Activated naive CD4-positive, alpha-beta T cell treated with anti-CD3 and anti-CD28 coated beads, Interleukin-2, amount 10 ng/mL, durations not matched to agents 7 days and 5 days (primary cell): Measurements from ENCODE around the gene CTNNA3.
"Not testable (repeated sequence)": the region's sequence is repeated elsewhere in the genome, so short reads cannot be mapped to it uniquely, and the experiment has no call there.

Source experiments
- CTCF ChIA-PET: fragments of 350-600 bp; sonication (Branson Sonifier 250); formaldehyde crosslinking; loops from one replicate; lab custom pipeline; 2021; ENCODE audit warnings: antibody characterized with exemption; lab: Charles Lee
- DNase-seq: peaks from one replicate; pipeline ENCODE4 v3.0.0-alpha.2; 2020
- H3K27ac Mint-ChIP-seq: one replicate; pipeline ENCODE4 v1.8.0; 2021; ENCODE audit warnings: mild to moderate bottlenecking, moderate library complexity, mixed read lengths
- H3K27me3 Mint-ChIP-seq: one replicate; pipeline ENCODE4 v1.8.0; 2021; ENCODE audit warnings: mild to moderate bottlenecking, mixed read lengths
- H3K36me3 Mint-ChIP-seq: one replicate; pipeline ENCODE4 v1.8.0; 2021; ENCODE audit warnings: mixed read lengths
- H3K4me1 Mint-ChIP-seq: one replicate; pipeline ENCODE4 v1.8.0; 2021; ENCODE audit warnings: mixed read lengths
- H3K4me3 Mint-ChIP-seq: one replicate; pipeline ENCODE4 v1.8.0; 2021; ENCODE audit warnings: mild to moderate bottlenecking, moderate library complexity, mixed read lengths
- H3K9me3 Mint-ChIP-seq: one replicate; pipeline ENCODE4 v1.8.0; 2021; ENCODE audit warnings: mixed read lengths

Gene CTNNA3

DNA sequence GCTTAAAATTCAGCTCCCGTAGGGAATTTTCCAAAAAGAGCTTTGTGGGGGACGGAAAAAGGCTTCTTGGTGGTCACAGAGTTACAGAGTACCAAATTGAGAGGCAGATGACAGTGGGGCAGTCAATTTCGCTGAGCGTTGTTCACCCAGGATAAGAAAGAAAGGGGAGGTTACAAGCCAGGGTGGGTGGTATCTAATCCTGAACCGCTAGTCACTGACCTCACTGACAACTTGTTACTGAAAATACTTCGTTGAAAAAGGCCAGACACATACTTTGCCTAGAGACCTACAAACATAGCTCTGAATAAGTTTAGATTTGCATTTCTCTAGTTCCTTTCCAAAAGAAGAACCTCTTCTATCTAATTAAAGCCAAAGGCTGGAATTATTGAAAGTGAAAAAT, at the start of gene CTNNA3:
Gene CTNNA3 (minus strand): TSS at position 167 of the 400 bp plus-strand sequence.
- peaks cover 12% of the 10 kb centered on the region for H3K4me1 Mint-ChIP-seq
- H3K4me3 Mint-ChIP-seq = no peak within 1 kb of the TSS
- no peak for DNase-seq
- H3K9me3 Mint-ChIP-seq = no peaks in the 10 kb centered on the region
- H3K27ac Mint-ChIP-seq = no peak within 1 kb of the TSS
- CTCF ChIA-PET = interaction anchor here (0.6 to 4.8 kb wide), 3 partner anchors 16 to 83 kb away, joined by 3 to 195 read pairs (median 3); no protein-coding TSS in a partner anchor
- peaks cover 23% of the 10 kb centered on the region for H3K27me3 Mint-ChIP-seq
- H3K36me3 Mint-ChIP-seq = peaks cover 1% of the 10 kb centered on the region

DNA sequence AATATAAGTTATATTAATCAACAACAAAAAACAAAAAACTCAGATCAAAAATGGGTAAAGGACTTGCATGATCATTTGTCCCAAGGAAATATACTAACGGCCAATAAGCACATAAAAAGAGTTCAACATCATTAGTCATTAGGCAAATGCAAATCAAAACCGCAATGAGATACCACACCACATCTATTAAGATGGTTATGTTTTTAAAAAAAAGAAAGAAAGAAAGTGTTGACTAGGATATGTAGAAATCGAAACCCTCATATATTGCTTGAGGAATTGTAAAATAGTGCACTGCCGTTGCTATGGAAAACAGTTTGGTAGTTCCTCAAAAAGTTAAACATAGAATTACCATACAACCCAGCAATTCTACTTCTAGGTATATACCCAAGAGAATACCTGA, 39.4 kb upstream of the CTNNA3 start:
- H3K9me3 Mint-ChIP-seq = no peaks in the 10 kb centered on the region
- no peaks in the 10 kb centered on the region for H3K4me1 Mint-ChIP-seq
- CTCF ChIA-PET = no interaction called here
- no peaks in the 10 kb centered on the region for H3K36me3 Mint-ChIP-seq
- no peak for DNase-seq
- H3K27me3 Mint-ChIP-seq = no peaks in the 10 kb centered on the region
- no peak overlapping the region for H3K4me3 Mint-ChIP-seq
- no peak overlapping the region for H3K27ac Mint-ChIP-seq

DNA sequence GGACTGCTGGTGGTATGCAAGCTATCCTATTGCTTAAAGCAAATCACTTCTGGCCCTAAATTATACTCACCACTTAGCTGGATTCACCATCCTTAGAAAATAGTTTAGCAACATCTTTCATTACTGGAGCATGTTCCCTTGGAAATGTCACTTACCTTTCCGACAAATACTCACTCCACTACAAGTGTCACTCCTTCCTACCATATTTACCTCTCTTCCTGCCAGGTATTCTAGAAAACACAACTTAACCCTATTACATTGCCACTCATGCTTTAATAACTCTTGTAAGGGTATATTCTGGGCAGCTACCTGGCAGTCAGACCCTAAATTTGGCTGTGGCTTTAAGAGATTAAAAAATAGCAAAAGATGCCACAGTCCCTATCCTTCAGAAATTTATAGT, 37.5 kb upstream of the CTNNA3 start:
- CTCF ChIA-PET = no interaction called here

DNA sequence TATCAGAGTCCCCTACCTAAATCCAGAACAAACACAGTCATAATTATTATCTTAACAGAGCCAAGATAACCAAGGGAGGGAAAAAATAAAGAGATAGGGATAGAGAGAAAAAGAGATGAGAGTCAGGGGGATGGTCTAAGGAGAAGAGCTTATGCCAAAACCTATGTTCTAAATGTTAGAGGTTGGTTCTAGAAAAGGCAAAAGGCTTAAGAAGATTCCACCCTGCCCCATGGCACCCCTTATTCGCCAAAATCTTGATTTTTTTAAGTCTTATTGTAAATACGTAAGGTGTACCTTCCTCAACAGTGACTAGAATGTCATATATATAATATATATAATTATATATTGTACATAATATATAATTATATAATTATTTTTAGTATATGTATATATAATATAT, 29.6 kb upstream of the CTNNA3 start:
- H3K4me1 Mint-ChIP-seq = no peaks in the 10 kb centered on the region
- no peak overlapping the region for H3K27ac Mint-ChIP-seq
- H3K36me3 Mint-ChIP-seq = no peaks in the 10 kb centered on the region
- CTCF ChIA-PET = no interaction called here
- no peaks in the 10 kb centered on the region for H3K27me3 Mint-ChIP-seq
- H3K4me3 Mint-ChIP-seq = no peak overlapping the region
- DNase-seq = no peak
- H3K9me3 Mint-ChIP-seq = no peaks in the 10 kb centered on the region

More for the DNA sequence above, 37.5 kb upstream of the CTNNA3 start:
- DNase-seq = no peak
- H3K27me3 Mint-ChIP-seq = no peaks in the 10 kb centered on the region
- no peaks in the 10 kb centered on the region for H3K9me3 Mint-ChIP-seq
- no peak overlapping the region for H3K27ac Mint-ChIP-seq
- no peaks in the 10 kb centered on the region for H3K36me3 Mint-ChIP-seq
- H3K4me3 Mint-ChIP-seq = no peak overlapping the region
- no peaks in the 10 kb centered on the region for H3K4me1 Mint-ChIP-seq

DNA sequence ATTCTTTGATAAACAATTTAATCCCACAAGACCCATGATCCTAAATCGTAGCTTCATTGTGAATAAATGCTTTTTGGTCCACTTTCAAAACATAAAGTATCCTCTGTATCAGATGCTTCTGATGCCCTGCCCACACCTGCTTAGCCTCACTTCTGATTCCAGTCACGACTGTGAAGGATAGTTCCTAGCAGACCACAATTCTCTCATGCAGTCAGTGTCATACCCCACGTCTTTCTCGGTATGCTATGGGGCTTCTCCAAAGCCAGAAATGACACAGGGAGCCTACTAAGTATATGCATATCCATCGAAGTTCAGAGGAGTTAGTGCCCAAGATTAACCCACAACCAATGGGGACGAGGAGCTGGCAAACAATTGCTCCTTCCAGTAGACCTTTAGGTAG, 27.6 kb upstream of the CTNNA3 start:
- CTCF ChIA-PET = interaction anchor here (0.7 kb wide), 1 partner anchor 65 kb away, joined by 3 read pairs; no protein-coding TSS in a partner anchor
- Mint-ChIP-seq H3K36me3 (no peaks in the 10 kb centered on the region), H3K4me3 (no peak overlapping the region), H3K9me3 (no peaks in the 10 kb centered on the region), H3K27me3 (no peaks in the 10 kb centered on the region), H3K4me1 (no peaks in the 10 kb centered on the region), H3K27ac (no peak overlapping the region)
- no peak for DNase-seq

DNA sequence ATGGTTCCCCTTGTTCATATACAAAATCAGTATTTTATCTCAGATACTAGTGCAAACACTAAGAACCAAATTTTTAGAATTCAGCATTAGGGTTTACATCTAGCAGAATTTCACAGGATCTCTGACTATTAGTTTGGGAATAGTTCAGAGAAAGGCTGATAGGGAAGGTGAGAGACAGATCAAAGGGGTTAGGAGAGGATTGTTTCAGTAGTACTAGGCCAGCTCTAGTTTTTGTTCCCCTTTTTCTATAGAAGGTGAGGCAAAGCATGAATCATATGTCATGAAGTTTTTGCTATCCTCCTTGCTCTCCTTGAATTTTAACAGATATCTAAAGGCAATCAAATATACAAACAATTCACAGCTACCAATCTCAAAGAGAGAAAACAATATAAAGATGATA, 26.1 kb upstream of the CTNNA3 start:
- H3K27ac Mint-ChIP-seq = no peak overlapping the region
- no peaks in the 10 kb centered on the region for H3K27me3 Mint-ChIP-seq
- H3K4me3 Mint-ChIP-seq = no peak overlapping the region
- CTCF ChIA-PET = no interaction called here
- H3K4me1 Mint-ChIP-seq = no peaks in the 10 kb centered on the region
- no peaks in the 10 kb centered on the region for H3K36me3 Mint-ChIP-seq
- no peak for DNase-seq
- no peaks in the 10 kb centered on the region for H3K9me3 Mint-ChIP-seq

DNA sequence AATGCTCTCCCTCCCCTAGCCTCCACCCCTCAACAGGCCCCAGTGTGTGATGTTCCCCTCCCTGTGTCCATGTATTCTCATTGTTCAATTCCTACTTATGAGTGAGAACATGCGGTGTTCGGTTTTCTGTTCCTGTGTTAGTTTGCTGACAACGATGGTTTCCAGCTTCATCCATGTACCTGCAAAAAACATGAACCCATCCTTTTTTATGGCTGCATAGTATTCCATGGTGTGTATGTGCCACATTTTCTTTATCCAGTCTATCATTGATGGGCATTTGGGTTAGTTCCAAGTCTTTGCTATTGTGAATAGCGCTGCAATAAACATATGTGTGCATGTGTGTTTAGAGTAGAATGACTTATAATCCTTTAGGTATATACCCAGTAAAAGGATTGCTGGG, 20.5 kb upstream of the CTNNA3 start:
- H3K27me3 Mint-ChIP-seq, H3K36me3 Mint-ChIP-seq, DNase-seq, H3K27ac Mint-ChIP-seq, H3K9me3 Mint-ChIP-seq, H3K4me3 Mint-ChIP-seq, CTCF ChIA-PET, H3K4me1 Mint-ChIP-seq: not testable (repeated sequence)

DNA sequence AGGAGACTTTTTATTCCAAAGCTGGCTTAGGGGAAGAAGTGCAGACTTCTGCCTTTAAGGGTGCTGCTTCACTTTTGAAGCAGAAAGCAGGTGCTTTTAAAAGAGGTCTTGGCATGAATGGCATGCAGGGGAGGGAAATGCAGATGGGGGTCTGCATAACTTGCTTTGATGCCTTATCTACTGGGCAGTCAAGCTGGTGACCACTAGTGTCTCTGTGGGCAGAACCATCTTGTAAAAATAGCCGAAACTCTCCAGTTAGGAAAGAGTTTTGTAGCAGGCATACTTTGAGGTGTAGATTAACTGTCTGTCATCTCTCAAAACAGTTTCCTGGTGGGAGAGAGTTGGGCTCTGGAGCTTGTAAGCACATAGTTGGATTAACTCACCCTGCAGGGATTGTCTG, 9.9 kb upstream of the CTNNA3 start:
- Mint-ChIP-seq H3K4me1 (no peaks in the 10 kb centered on the region), H3K36me3 (no peaks in the 10 kb centered on the region), H3K27ac (no peak overlapping the region), H3K27me3 (no peaks in the 10 kb centered on the region), H3K4me3 (no peak overlapping the region), H3K9me3 (peaks cover 3% of the 10 kb centered on the region)
- CTCF ChIA-PET = no interaction called here
- DNase-seq = no peak

DNA sequence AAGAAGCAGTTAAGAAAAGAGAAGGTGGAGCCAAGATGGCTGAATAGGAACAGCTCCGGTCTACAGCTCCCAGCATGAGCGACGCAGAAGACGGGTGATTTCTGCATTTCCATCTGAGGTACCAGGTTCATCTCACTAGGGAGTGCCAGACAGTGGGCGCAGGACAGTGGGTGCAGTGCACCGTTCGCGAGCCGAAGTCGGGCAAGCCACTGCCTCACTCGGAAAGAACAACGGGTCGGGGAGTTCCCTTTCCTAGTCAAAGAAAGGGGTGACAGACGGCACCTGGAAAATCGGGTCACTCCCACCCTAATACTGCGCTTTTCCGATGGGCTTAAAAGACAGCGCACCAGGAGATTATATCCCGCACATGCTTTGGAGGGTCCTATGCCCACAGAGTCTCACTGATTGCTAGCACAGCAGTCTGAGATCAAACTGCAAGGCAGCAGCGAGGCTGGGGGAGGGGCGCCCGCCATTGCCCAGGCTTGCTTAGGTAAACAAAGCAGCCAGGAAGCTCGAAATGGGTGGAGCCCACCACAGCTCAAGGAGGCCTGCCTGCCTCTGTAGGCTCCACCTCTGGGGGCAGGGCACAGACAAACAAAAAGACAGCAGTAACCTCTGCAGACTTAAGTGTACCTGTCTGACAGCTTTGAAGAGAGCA, 3.7 kb upstream of the CTNNA3 start:
- H3K27me3 Mint-ChIP-seq = peaks cover 23% of the 10 kb centered on the region
- H3K4me1 Mint-ChIP-seq = peaks cover 12% of the 10 kb centered on the region
- not testable (repeated sequence) for H3K9me3 Mint-ChIP-seq, DNase-seq, H3K36me3 Mint-ChIP-seq, H3K27ac Mint-ChIP-seq, H3K4me3 Mint-ChIP-seq
- CTCF ChIA-PET = interaction anchor here (1.7 kb wide), 1 partner anchor 80 kb away, joined by 7 read pairs; no protein-coding TSS in a partner anchor

DNA sequence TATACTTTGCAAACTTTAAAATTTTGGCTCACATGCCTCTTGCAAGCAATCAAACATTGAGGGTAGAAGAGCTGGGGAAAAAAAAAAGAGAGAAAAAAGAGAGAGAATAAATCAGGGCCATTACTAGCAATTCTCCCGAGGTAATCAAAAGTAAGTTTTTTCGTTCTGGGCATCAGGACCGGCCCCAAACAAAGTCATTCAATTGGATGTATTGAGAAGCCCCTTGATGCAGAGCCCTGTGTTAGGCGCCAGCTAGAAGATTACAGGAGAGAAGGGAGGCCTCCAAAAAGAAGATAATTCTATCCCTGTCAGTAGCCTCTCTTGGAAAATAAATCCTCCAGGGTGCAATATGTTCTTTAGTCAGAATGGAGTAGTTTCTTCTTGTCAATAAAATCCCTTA, 2.2 kb upstream of the CTNNA3 start:
- Mint-ChIP-seq H3K27ac (no peak overlapping the region), H3K4me1 (peaks cover 12% of the 10 kb centered on the region), H3K27me3 (peaks cover 23% of the 10 kb centered on the region)

DNA sequence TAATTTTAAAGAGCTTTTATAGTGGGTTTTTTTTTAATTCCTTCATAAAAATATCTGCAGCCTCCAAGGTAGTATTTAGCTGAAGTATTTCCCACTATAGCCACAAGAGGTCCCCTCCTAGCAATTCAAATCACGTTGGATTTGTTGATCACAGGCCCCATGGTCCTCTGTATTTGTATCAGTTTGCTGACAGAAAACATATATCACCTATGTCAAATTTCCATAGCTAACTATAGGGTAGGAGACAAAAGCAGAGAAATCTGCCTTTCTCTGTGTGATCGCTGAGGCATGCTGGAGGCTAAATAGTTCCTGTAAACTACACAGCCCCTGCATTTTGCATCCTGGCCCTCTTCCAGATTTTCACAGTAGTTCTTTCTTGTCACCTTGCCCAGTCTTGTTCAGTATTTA, 1.7 kb upstream of the CTNNA3 start:
- H3K4me1 Mint-ChIP-seq = peaks cover 12% of the 10 kb centered on the region
- no peak overlapping the region for H3K4me3 Mint-ChIP-seq
- CTCF ChIA-PET = interaction anchor here (0.6 to 4.8 kb wide), 19 partner anchors 10 to 458 kb away, joined by 3 to 195 read pairs (median 4); no protein-coding TSS in a partner anchor
- peak; percentile 34 for DNase-seq
- peaks cover 2% of the 10 kb centered on the region for H3K9me3 Mint-ChIP-seq
- H3K27ac Mint-ChIP-seq = no peak overlapping the region
- peaks cover 1% of the 10 kb centered on the region for H3K36me3 Mint-ChIP-seq
- peaks cover 23% of the 10 kb centered on the region for H3K27me3 Mint-ChIP-seq

More for the DNA sequence above, 2.2 kb upstream of the CTNNA3 start:
- H3K4me3 Mint-ChIP-seq = no peak overlapping the region
- peaks cover 2% of the 10 kb centered on the region for H3K9me3 Mint-ChIP-seq
- no peak for DNase-seq
- CTCF ChIA-PET = interaction anchor here (0.6 to 4.8 kb wide), 10 partner anchors 10 to 130 kb away, joined by 3 to 195 read pairs (median 4); no protein-coding TSS in a partner anchor
- H3K36me3 Mint-ChIP-seq = peaks cover 1% of the 10 kb centered on the region

DNA sequence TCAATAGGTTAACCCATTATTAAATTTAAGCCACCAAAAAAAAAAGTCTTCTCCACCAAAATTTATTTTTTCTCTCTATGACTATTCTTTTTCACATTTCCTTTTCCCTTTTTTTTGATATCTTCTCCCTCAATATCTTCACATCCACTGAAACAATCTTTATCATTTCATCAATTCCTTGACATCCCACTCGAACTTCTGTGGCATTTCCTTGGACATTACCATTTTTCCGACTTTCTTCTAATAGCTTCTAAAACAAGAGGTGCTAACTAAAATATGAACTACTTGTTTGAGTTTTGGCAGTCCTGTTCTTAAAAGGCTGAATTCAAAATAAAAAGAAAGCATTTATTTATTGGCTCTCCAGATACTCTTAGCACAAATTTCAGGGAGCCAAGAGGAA, 684 bp upstream of the CTNNA3 start:
- no peak for DNase-seq
- no peak overlapping the region for H3K4me3 Mint-ChIP-seq
- peaks cover 1% of the 10 kb centered on the region for H3K36me3 Mint-ChIP-seq
- no peak overlapping the region for H3K27ac Mint-ChIP-seq
- H3K4me1 Mint-ChIP-seq = peaks cover 12% of the 10 kb centered on the region
- H3K27me3 Mint-ChIP-seq = peaks cover 23% of the 10 kb centered on the region
- H3K9me3 Mint-ChIP-seq = no peaks in the 10 kb centered on the region
- CTCF ChIA-PET = interaction anchor here (0.6 to 4.8 kb wide), 9 partner anchors 11 to 176 kb away, joined by 3 to 195 read pairs (median 4); no protein-coding TSS in a partner anchor

DNA sequence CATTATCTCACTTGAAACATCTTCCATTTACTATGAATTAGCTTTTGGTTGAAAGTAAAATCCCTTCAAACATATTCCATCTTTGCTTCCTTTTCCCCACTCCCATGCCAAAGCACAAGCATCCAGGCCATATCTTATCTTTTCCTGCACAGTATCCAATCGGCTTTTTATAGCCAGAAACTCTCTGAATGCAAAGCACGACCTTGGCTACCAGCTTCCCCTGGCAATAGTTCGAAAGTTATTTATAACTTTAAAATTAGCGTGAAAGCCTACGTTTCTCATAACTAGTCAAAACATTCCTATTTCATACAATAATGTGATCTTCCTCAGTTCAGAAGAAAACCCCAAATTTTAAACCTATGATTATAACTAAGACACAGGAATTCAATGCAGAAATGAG, 440 bp downstream of the CTNNA3 start:
- DNase-seq = no peak
- H3K36me3 Mint-ChIP-seq = peaks cover 1% of the 10 kb centered on the region
- H3K27ac Mint-ChIP-seq = no peak overlapping the region
- peaks cover 23% of the 10 kb centered on the region for H3K27me3 Mint-ChIP-seq
- CTCF ChIA-PET = interaction anchor here (4.8 kb wide), 1 partner anchor 84 kb away, joined by 195 read pairs; no protein-coding TSS in a partner anchor
- H3K4me3 Mint-ChIP-seq = no peak overlapping the region
- peaks cover 12% of the 10 kb centered on the region for H3K4me1 Mint-ChIP-seq
- no peaks in the 10 kb centered on the region for H3K9me3 Mint-ChIP-seq

DNA sequence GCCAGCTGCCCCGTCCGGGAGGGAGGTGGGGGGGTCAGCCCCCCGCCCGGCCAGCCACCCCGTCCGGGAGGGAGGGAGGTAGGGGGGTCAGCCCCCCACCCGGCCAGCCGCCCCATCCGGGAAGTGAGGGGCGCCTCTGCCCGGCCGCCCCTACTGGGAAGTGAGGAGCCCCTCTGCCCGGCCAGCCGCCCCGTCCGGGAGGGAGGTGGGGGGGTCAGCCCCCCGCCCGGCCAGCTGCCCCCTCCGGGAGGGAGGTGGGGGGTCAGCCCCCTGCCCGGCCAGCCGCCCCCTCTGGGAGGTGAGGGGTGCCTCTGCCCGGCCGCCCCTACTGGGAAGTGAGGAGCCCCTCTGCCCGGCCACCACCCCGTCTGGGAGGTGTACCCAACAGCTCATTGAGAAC, 4.1 kb downstream of the CTNNA3 start:
- H3K4me1 Mint-ChIP-seq, DNase-seq, H3K9me3 Mint-ChIP-seq, CTCF ChIA-PET, H3K36me3 Mint-ChIP-seq, H3K4me3 Mint-ChIP-seq, H3K27ac Mint-ChIP-seq: not testable (repeated sequence)
- H3K27me3 Mint-ChIP-seq = peaks cover 20% of the 10 kb centered on the region

DNA sequence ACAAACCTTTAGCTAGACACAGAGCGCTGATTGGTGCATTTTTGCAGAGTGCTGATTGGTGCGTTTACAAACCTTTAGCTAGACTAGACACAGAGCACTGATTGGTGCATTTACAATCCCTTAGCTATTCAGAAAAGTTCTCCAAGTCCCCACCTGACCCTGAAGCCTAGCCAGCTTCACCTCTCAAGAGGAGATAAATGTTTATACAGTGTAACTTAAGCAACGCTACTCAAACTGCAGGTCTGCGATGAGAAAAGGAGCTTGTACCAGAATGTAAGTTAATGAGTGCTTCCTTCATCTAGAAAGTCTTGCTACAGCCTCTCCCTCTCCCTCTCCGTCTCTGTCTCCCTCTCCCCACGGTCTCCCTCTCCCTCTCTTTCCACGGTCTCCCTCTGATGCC, 5.5 kb downstream of the CTNNA3 start:
- DNase-seq, H3K4me1 Mint-ChIP-seq, H3K27me3 Mint-ChIP-seq, CTCF ChIA-PET, H3K9me3 Mint-ChIP-seq, H3K4me3 Mint-ChIP-seq, H3K36me3 Mint-ChIP-seq, H3K27ac Mint-ChIP-seq: not testable (repeated sequence)
